Esophagus muscularis mucosa (tissue), 3 donors: ENCODE results near the gene GALNT15.

Experiments used
- POLR2A ChIP-seq: fragments of 450-650 bp; IDR thresholded peaks from one replicate; pipeline ENCODE4 v1.6.1; 2017; ENCODE audit warnings: antibody characterized with exemption, moderate library complexity, mild to moderate bottlenecking, low read depth
- TF ChIP-seq, protein P1 (sequence below), 3 experiments: fragments of 200-600 bp in 2 of 3; fragments of 450-650 bp in 1 of 3; sonication (generic) in 2 of 3; IDR thresholded peaks; one replicate each; pipeline ENCODE4 v1.5.1; 2017 to 2019; ENCODE audit warnings: antibody characterized with exemption in 3 of 3, mild to moderate bottlenecking in 2 of 3, moderate library complexity in 1 of 3

DNA sequence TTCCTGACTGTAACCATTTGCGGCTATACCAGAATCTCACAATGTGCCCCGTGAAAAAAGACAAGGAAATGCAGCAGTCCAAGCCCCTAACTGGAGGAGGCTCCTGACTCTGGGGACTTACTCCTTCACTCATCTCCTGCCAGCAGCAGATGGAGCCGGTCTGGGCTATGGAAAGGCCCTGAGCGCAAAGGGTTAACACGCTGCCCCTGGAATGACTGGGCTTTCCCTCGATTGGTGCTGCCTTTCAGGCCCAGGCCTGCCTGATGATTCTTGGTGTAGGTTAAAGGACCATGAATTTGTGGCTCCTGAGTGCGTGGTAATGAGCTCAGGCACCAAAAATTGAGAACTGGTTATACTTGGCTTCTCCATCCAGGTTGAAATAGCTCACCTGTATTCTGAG lies 42.3 kb upstream of the GALNT15 start:
- TF ChIP-seq, protein P1, sequence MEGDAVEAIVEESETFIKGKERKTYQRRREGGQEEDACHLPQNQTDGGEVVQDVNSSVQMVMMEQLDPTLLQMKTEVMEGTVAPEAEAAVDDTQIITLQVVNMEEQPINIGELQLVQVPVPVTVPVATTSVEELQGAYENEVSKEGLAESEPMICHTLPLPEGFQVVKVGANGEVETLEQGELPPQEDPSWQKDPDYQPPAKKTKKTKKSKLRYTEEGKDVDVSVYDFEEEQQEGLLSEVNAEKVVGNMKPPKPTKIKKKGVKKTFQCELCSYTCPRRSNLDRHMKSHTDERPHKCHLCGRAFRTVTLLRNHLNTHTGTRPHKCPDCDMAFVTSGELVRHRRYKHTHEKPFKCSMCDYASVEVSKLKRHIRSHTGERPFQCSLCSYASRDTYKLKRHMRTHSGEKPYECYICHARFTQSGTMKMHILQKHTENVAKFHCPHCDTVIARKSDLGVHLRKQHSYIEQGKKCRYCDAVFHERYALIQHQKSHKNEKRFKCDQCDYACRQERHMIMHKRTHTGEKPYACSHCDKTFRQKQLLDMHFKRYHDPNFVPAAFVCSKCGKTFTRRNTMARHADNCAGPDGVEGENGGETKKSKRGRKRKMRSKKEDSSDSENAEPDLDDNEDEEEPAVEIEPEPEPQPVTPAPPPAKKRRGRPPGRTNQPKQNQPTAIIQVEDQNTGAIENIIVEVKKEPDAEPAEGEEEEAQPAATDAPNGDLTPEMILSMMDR (IDR thresholded peaks at IDR 0.05): no peak
- no peak for TF ChIP-seq POLR2A
